NCI-H128 (cell line): ENCODE data around the gene TSEN15.
"Not testable (repeated sequence)": the region's sequence is repeated elsewhere in the genome, so short reads cannot be mapped to it uniquely, and the experiment has no call there.

Experiments used
- DNase-seq: peaks from one replicate; lab custom pipeline; 2025; ENCODE audit not compliant: unreplicated experiment; lab: John Stamatoyannopoulos, UW

Gene TSEN15

GRCh38 chr1:184031092-184031408 is 20.5 kb upstream of the TSEN15 start:
- no peak for DNase-seq

DNA sequence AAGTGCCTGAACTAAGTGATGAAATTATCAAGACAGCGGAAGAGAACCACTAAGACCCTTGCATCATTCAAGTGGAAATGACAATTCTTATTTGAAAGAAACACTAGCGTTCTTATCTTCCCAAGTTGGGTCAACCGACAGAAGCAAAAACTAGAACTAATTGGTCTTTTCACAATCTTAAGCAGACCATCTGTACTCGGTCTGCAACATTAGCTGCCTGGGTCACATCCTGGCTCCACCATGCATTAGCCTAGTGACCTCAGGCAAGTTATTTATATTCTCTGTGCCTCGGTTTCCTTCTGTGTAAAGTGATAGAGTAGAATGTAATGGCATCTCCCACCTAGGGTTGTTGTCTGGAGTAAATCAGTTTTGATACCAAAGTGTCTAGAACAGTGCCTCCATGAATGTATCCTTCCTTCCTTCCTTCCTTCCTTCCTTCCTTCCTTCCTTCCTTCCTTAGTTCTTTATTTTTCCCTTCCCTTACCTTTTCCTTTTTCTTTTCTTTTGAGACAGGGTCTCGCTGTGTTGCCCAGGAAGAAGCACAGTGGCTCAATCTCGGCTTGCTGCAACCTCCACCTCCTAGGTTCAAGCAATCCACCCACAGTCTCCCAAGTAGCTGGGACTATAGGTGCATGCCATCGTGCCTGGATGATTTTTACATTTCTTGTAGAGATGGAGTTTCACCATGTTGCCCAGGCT is 20.0 kb upstream of the TSEN15 start:
- no peak for DNase-seq

- DNase-seq, result no peak
Measured at GRCh38 chr1:184032306-184032929, 19.1 kb upstream of the TSEN15 start.

DNA sequence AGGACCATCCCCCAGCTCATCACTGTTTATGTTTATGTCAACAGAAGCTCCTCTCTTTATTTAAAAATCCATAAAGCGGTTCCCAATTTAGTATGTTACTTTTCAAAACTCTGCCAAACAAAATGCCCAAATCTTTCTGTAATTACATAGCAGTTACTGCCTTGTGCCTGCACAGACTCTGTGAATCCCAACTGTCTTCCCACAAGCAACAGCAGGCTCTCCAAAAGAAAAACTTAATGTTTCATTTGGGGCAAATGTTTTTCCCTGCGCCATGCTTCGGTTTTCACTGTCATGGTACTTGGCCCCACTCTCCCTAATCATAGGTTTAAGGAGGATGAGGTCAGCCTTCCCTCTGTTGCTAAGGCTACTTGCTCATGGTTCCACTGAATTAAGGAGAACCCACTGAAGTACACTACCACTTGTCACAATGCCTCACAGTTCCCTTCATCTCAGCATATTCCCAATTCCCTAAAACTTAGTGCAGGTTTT is 18.6 kb upstream of the TSEN15 start:
- DNase-seq, result no peak

DNA sequence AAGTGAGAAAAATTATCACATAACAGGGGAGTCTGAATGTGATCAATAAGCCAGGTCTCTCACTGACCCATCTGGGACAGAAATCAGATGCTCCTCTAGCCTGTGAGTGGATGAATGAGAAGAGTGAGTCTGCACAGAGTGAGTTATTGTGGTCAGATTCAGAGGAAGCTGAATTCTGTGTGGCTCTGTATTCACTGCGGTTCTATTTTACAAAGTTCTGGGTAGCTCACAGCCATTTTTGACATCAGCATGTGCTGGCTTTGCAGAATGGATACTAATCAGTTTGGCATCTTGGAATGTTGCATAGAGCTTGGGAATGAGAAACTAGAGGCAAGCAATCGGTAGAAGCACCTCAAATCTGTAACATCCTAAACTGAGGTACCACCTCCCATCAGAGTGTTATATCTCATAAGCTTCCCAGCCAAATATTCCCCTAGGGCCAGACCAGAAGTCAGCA is 17.8 kb upstream of the TSEN15 start:
- DNase-seq, result no peak

DNA sequence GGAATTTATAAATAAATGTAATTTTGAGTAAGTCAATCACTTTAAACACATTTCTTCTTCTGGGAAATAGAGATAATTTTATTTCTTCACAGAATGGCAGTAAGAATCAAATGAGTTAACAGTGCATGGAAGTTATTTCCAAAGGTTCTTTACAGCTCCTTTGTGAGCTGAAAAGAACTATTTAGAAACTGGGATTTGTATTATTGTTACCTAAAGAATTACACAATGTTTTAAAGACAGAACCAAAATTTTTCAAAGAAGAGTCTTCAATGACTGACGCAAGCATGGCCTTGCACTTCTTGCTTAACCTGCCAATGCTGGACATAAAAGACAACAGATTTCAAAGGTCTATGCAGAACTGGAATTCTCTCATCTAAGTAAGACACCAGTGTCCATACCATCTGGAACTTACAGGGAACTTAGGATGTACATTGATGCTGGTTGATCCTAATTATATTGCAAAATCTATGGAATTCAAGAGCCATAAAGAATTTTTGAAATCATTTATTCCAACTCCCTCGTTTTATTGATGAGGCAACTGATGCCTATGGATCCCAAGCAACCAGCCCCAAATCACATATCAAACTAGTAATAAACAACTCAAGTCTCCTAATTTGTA is 16.7 kb upstream of the TSEN15 start:
- no peak for DNase-seq

- no peak for DNase-seq
Measured at GRCh38 chr1:184035719-184036516, 15.6 kb upstream of the TSEN15 start.

GRCh38 chr1:184036517-184036949 is 15.0 kb upstream of the TSEN15 start:
- DNase-seq, result peak; percentile 10

DNA sequence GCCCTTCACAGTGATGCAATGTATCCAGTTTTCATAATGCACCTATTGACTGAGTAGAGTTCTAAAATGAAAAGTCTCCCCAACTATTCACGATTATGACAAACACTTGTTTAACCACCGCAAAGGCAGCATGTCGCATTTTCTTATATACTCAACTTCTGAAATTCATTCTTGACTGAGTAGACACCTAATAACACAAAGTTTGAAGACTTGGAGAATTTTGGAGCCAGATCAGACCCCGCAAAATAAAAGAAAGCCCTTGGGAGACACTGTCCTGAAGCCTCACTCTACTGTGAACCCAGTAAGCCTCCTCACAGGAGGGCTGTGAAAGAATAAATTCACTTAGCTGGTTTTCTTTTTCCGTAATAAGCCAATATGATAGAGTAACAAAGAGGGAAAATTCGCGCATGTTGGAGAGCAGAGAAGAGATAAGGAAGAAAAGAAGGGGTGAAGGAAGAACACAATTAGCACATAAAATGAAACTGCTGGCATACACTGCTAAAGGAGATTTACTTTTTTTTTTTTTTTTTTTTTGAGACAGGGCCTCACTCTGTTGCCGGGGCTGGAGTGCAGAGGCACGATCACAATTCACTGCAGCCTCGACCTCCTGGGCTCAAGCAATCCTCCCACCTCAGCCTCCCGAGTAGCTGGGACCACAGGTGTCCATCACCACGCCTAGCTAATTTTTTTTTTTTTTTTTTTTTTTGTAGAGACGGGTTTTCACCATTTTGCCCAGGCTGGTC is 13.5 kb upstream of the TSEN15 start:
- no peak for DNase-seq

DNA sequence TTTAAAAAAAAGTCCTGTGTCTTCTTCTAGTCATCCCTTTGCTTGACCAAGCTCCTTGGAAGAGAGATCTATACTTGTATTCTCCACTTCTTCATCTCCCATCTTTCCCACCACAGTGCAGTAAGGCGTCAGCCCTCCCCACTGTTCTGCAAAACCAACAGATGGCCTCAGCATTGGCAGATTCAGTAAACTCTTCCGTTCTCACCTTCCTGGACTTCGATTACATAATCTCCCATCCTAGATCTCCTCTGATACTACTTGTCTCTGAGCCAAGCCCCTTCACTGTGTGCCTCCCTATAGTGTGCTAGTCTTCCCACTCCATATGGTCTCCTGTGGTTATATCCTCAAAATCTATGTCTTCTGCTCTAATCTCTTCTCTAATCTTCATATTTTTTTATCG is 12.4 kb upstream of the TSEN15 start:
- no peak for DNase-seq

DNA sequence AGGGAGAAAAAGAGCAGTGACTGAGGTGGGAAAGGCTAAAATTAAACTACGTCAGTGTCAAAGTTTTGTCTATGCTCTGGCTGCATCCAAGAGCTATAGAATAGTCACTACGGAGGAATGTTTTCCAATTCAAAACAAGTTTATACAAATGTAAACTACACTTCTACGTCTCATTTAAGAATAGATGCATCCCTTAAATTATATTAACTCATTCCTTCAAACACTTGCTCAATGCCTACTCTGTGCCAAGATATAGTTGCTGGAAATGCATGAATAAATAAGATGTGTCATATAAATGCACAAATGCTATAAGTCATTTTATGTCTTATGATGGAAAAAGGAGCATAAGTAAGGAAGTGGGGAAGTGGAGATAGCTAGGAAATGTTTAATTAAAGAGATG is 9.8 kb upstream of the TSEN15 start:
- no peak for DNase-seq

DNA sequence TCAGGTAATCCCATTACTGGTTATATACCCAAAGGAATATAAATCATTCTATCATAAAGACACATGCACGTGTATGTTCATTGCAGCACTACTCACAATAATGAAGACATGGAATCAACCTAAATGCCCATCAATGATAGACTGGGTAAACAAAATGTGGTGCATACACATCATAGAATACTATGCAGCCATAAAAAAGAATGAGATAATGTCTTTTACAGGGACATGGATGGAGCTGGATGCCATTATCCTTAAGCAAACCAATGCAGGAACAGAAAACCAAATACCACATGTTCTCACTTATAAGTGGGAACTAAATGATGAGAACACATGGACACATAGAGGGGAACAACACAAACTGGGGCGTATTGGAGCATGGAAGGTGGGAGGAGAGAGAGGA is 8.2 kb upstream of the TSEN15 start:
- DNase-seq, result not testable (repeated sequence)

DNA sequence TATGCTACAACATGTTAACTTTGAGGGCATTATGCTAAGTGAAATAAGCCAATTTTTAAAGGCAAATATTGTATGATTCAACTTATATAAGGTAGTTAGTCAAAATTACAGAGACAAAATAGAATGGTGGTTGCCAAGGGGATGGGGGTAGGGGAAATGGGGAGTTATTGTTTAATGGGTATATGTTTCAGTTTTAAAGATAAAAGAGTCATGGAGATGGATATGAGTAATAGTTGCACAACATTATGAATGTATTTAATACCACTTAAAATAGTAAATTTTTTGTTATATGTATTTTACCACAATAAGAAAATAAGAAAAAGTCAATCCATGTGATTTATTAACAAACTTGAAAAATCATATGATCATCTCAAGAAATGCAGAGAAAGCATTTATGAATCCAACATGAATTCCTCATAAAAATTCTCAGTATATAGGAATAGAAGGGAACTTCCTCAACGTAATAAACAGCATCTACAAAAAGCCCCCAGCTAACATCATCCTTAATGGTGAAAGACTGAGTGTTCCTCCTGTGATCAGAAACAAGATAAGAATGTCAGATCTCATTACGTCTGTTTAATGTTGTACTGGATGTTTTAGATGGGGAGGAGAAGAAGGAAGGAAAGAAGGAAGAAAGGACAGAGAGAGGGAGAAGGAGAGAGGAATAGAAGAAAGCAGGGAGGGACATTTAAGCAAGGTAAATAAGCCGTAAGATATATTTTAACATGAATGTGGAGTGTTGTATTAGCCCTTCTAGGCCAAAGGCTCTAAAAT is 6.7 kb upstream of the TSEN15 start:
- DNase-seq, result no peak

GRCh38 chr1:184047541-184047940 is 4.0 kb upstream of the TSEN15 start:
- not testable (repeated sequence) for DNase-seq

GRCh38 chr1:184048561-184049240 is 2.8 kb upstream of the TSEN15 start:
- DNase-seq, result no peak

DNA sequence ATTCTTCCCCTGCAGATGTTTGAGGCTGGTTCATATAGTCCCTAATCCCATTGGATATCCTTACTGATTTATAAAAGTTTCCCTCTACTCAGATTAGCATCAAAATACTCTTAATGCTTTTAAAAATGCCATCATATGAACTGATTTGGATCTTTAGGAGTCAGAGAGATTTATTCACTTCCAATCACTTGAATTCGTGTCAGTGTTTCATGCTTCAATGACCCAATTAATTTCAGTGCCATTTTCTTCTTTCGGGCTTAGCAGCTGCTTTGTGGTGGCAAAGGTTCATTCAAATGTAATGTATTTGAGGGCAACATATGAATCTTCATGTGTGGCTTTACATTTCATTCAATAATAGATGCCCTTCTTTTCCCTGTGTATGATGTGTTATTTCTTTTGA is 2.2 kb upstream of the TSEN15 start:
- DNase-seq, result no peak

DNA sequence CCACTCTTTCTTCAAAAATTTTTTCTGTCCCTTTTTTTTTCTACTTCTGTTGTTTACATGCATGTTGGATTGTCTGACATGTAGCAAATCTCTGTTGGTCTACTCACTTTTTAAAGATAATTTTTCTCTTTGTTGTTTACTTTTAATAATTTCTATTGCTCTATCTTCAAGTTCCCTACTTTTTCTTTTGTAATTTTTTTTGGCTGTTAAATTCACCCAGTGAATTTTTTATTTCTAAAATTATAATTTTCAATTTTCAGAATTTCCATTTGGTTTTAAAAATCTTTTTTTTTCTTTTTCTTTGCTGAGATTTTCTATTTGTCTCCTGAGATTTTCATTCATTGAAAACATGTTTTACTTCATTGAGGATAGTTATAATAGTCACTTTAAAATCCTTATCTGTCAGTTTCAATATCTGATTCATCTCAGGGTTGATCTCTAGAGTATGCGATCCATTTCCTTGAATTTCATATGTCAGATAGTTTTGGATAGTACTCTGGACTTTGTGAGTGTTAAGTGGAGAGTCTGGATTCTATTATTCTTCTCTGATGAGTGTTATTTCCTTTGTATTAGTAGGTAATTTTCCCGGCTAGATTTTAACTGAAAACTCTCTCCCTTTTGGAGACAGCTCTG is 1.6 kb upstream of the TSEN15 start:
- DNase-seq, result no peak

DNA sequence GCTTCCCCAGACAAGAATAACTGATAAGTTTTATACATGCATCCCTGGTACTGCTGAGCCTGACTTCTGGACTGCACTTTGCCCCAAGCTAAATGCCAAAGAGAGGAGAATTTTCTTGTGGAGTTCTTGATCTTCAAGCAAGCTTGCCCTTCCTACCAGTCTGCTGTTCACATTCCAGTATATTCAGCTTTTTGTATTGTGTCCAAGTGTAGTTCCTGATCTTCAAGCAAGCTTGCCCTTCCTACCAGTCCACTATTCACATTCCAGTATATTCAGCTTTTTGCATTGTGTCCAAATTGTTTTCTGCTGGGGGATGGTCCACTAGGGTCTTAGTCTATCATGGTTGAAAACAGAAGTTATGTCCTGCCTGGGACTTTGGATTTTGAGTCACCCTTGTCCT is 894 bp upstream of the TSEN15 start:
- no peak for DNase-seq

- no peak for DNase-seq
Measured at GRCh38 chr1:184051138-184051484, 419 bp upstream of the TSEN15 start.
